Stomach (tissue), 4 donors: ENCODE results near the gene CACFD1.

Experiments
- CTCF ChIP-seq, 7 experiments: fragments of 450-650 bp in 4 of 7; fragments of 200-600 bp in 3 of 7; sonication (generic) in 3 of 7; IDR thresholded peaks; one replicate each; pipeline ENCODE4 v1.5.1; 2016 to 2019; ENCODE audit warnings: antibody characterized with exemption in 7 of 7, control low read depth in 2 of 7, mild to moderate bottlenecking in 1 of 7
- EP300 ChIP-seq: sonication (generic); formaldehyde crosslinking; IDR thresholded peaks from one replicate; pipeline ENCODE4 v1.6.1; 2017; ENCODE audit warnings: antibody characterized with exemption
- POLR2A ChIP-seq, 4 donors: fragments of 450-650 bp; IDR thresholded peaks; one replicate each; pipeline ENCODE4 v1.6.1; 2016; ENCODE audit warnings: antibody characterized with exemption in 4 of 4, control low read depth in 2 of 4, mild to moderate bottlenecking in 1 of 4, moderate library complexity in 1 of 4

GRCh38 chr9:133443248-133443647 lies 16.5 kb upstream of the CACFD1 start:
- TF ChIP-seq EP300, result no peak
- no peak for TF ChIP-seq CTCF (IDR thresholded peaks at IDR 0.05)
- no peak for TF ChIP-seq POLR2A (IDR thresholded peaks at IDR 0.05)
